Activated CD4-positive, alpha-beta T cell treated with anti-CD3 and anti-CD28 coated beads for 36 hours (primary cell): ENCODE data around the gene ATXN7L3B. TPM values are rescaled to one million over a fixed set of nuclear protein-coding genes. Genes with fewer than 3 reads are reported as not detected.
A peak's percentile ranks its signal among the peaks of the same experiment; 100 is the strongest.
"Not testable (repeated sequence)": the region's sequence is repeated elsewhere in the genome, so short reads cannot be mapped to it uniquely, and the experiment has no call there.

ENCODE experiments used
- ATAC-seq: fragments of 200-7000 bp; cut with Tn5 transposase; one replicate; pipeline ENCODE4 v1.10.0; 2021; ENCODE audit warnings: mild to moderate bottlenecking, moderate library complexity
- CTCF ChIA-PET: fragments of 350-600 bp; sonication (Branson Sonifier 250); formaldehyde crosslinking; loops from one replicate; lab custom pipeline; 2021; ENCODE audit warnings: antibody characterized with exemption; lab: Charles Lee
- POLR2A ChIA-PET: fragments of 350-600 bp; sonication (Branson Sonifier 250); formaldehyde crosslinking; loops from one replicate; lab custom pipeline; 2021; ENCODE audit warnings: antibody characterized with exemption, inconsistent platforms; lab: Charles Lee
- DNase-seq: peaks from one replicate; pipeline ENCODE4 v3.0.0-alpha.2; 2020
- H3K27ac Mint-ChIP-seq: one replicate; pipeline ENCODE4 v1.8.0; 2021; ENCODE audit warnings: mixed read lengths
- H3K27me3 Mint-ChIP-seq: one replicate; pipeline ENCODE4 v1.8.0; 2021; ENCODE audit warnings: mixed read lengths
- H3K36me3 Mint-ChIP-seq: one replicate; pipeline ENCODE4 v1.8.0; 2021; ENCODE audit warnings: low read depth, mixed read lengths
- H3K4me1 Mint-ChIP-seq: one replicate; pipeline ENCODE4 v1.8.0; 2021; ENCODE audit warnings: mixed read lengths
- H3K4me3 Mint-ChIP-seq: one replicate; pipeline ENCODE4 v1.8.0; 2021; ENCODE audit warnings: mild to moderate bottlenecking, moderate library complexity, mixed read lengths
- H3K9me3 Mint-ChIP-seq: one replicate; pipeline ENCODE4 v1.8.0; 2021; ENCODE audit warnings: low read depth, mixed read lengths
- intact Hi-C, 2 experiments: fragments of 100-400 bp; cut with DNase I in 1 of 2; cut with micrococcal nuclease in 1 of 2; formaldehyde crosslinking; loops; one replicate each; pipeline versions ENCODE4 v1.14.2 to v1.15.1; 2022 to 2024; cut with DNase I, micrococcal nuclease
- total RNA-seq, 2 experiments: library from RNA; stranded (reverse); gene quantifications; one replicate each; pipeline ENCODE4 v1.2.3, GENCODE V29; 2021

Gene ATXN7L3B
- total RNA-seq = 10 to 100 TPM; 16.4 to 19.7 TPM

GRCh38 chr12:74537707-74538385, at the start of gene ATXN7L3B:
ATXN7L3B (plus strand) TSS chr12:74537835; CDS start chr12:74538113, 278 bp downstream.
- intact Hi-C loops = loop anchor here (2.0 to 5.0 kb wide), 4 partner anchors 123 to 1544 kb away; partner anchors contain the start of genes GLIPR1L2 (in 1 of the 2) and NAP1L1 (in 1 of the 2)
- CTCF ChIA-PET = interaction anchor here (1.0 kb wide), 1 partner anchor 15 kb away, joined by 4 read pairs; no protein-coding TSS in a partner anchor
- peak; percentile 96 for ATAC-seq
- peak; percentile 96 for DNase-seq
- H3K9me3 Mint-ChIP-seq = no peaks in the 10 kb centered on the region
- H3K27ac Mint-ChIP-seq = peak within 1 kb of the TSS; percentile 97
- H3K27me3 Mint-ChIP-seq = no peaks in the 10 kb centered on the region
- peaks cover 49% of the 10 kb centered on the region for H3K36me3 Mint-ChIP-seq
- peaks cover 50% of the 10 kb centered on the region for H3K4me1 Mint-ChIP-seq
- POLR2A ChIA-PET = no interaction called here
- H3K4me3 Mint-ChIP-seq = peak within 1 kb of the TSS; percentile 97

GRCh38 chr12:74488134-74488533, 49.5 kb upstream of the ATXN7L3B start:
- H3K4me3 Mint-ChIP-seq = no peak overlapping the region
- H3K4me1 Mint-ChIP-seq = peaks cover 10% of the 10 kb centered on the region
- H3K27me3 Mint-ChIP-seq = no peaks in the 10 kb centered on the region
- ChIA-PET POLR2A (no interaction called here), CTCF (no interaction called here)
- no peak overlapping the region for H3K27ac Mint-ChIP-seq
- no peaks in the 10 kb centered on the region for H3K9me3 Mint-ChIP-seq
- DNase-seq (no peak), ATAC-seq (no peak)
- no peaks in the 10 kb centered on the region for H3K36me3 Mint-ChIP-seq
- intact Hi-C loops = no loop called here

GRCh38 chr12:74489543-74489942, 48.1 kb upstream of the ATXN7L3B start:
- intact Hi-C loops = no loop called here
- ChIA-PET POLR2A (no interaction called here), CTCF (no interaction called here)
- Mint-ChIP-seq H3K4me1 (peaks cover 10% of the 10 kb centered on the region), H3K27ac (no peak overlapping the region), H3K27me3 (no peaks in the 10 kb centered on the region), H3K9me3 (no peaks in the 10 kb centered on the region), H3K36me3 (no peaks in the 10 kb centered on the region), H3K4me3 (no peak overlapping the region)
- ATAC-seq (no peak), DNase-seq (no peak)

- Mint-ChIP-seq H3K4me3 (peak overlapping the region; percentile 36), H3K4me1 (peaks cover 10% of the 10 kb centered on the region), H3K36me3 (no peaks in the 10 kb centered on the region), H3K27me3 (no peaks in the 10 kb centered on the region), H3K27ac (no peak overlapping the region), H3K9me3 (no peaks in the 10 kb centered on the region)
- CTCF ChIA-PET = no interaction called here
- intact Hi-C loops = no loop called here
- DNase-seq (no peak), ATAC-seq (peak; percentile 53)
- POLR2A ChIA-PET = no interaction called here
Measured at GRCh38 chr12:74490390-74491064, 47.1 kb upstream of the ATXN7L3B start.

GRCh38 chr12:74491374-74491773, 46.3 kb upstream of the ATXN7L3B start:
- ChIA-PET CTCF (interaction anchor here (1.0 kb wide), 1 partner anchor 11 kb away, joined by 3 read pairs; no protein-coding TSS in a partner anchor), POLR2A (no interaction called here)
- ATAC-seq (no peak), DNase-seq (no peak)
- intact Hi-C loops = no loop called here
- Mint-ChIP-seq H3K36me3 (no peaks in the 10 kb centered on the region), H3K27me3 (no peaks in the 10 kb centered on the region), H3K27ac (no peak overlapping the region), H3K9me3 (no peaks in the 10 kb centered on the region), H3K4me3 (no peak overlapping the region), H3K4me1 (peaks cover 10% of the 10 kb centered on the region)

- Mint-ChIP-seq H3K27me3 (peaks cover 3% of the 10 kb centered on the region), H3K4me1 (no peaks in the 10 kb centered on the region), H3K27ac (no peak overlapping the region), H3K36me3 (no peaks in the 10 kb centered on the region), H3K9me3 (peaks cover 3% of the 10 kb centered on the region), H3K4me3 (no peak overlapping the region)
- DNase-seq = no peak
- CTCF ChIA-PET = no interaction called here
- ATAC-seq = no peak
- POLR2A ChIA-PET = no interaction called here
- intact Hi-C loops = no loop called here
Measured at GRCh38 chr12:74499192-74499591, 38.4 kb upstream of the ATXN7L3B start.

GRCh38 chr12:74508873-74509657, 28.6 kb upstream of the ATXN7L3B start:
- H3K9me3 Mint-ChIP-seq, H3K4me1 Mint-ChIP-seq, H3K27ac Mint-ChIP-seq, H3K36me3 Mint-ChIP-seq, intact Hi-C loops, POLR2A ChIA-PET, CTCF ChIA-PET, ATAC-seq, H3K4me3 Mint-ChIP-seq, H3K27me3 Mint-ChIP-seq, DNase-seq: not testable (repeated sequence)

GRCh38 chr12:74509886-74510285, 27.7 kb upstream of the ATXN7L3B start:
- no peak for DNase-seq
- Mint-ChIP-seq H3K4me3 (no peak overlapping the region), H3K27ac (no peak overlapping the region), H3K4me1 (no peaks in the 10 kb centered on the region), H3K27me3 (peaks cover 6% of the 10 kb centered on the region), H3K9me3 (no peaks in the 10 kb centered on the region), H3K36me3 (no peaks in the 10 kb centered on the region)
- ATAC-seq = no peak
- ChIA-PET POLR2A (no interaction called here), CTCF (no interaction called here)
- intact Hi-C loops = no loop called here

GRCh38 chr12:74514098-74514872, 23.4 kb upstream of the ATXN7L3B start:
- POLR2A ChIA-PET = no interaction called here
- peaks cover 6% of the 10 kb centered on the region for H3K27me3 Mint-ChIP-seq
- intact Hi-C loops = no loop called here
- no peaks in the 10 kb centered on the region for H3K9me3 Mint-ChIP-seq
- ATAC-seq = no peak
- no peaks in the 10 kb centered on the region for H3K4me1 Mint-ChIP-seq
- H3K36me3 Mint-ChIP-seq = no peaks in the 10 kb centered on the region
- H3K4me3 Mint-ChIP-seq = no peak overlapping the region
- CTCF ChIA-PET = no interaction called here
- no peak for DNase-seq
- H3K27ac Mint-ChIP-seq = no peak overlapping the region

GRCh38 chr12:74515849-74516248, 21.8 kb upstream of the ATXN7L3B start:
- H3K4me3 Mint-ChIP-seq = no peak overlapping the region
- H3K9me3 Mint-ChIP-seq = no peaks in the 10 kb centered on the region
- peaks cover 8% of the 10 kb centered on the region for H3K27me3 Mint-ChIP-seq
- no peaks in the 10 kb centered on the region for H3K4me1 Mint-ChIP-seq
- intact Hi-C loops = no loop called here
- DNase-seq (no peak), ATAC-seq (no peak)
- CTCF ChIA-PET = no interaction called here
- POLR2A ChIA-PET = no interaction called here
- no peak overlapping the region for H3K27ac Mint-ChIP-seq
- no peaks in the 10 kb centered on the region for H3K36me3 Mint-ChIP-seq

- no peak overlapping the region for H3K27ac Mint-ChIP-seq
Measured at GRCh38 chr12:74526535-74526934, 11.1 kb upstream of the ATXN7L3B start.

More at GRCh38 chr12:74526535-74526934, 11.1 kb upstream of the ATXN7L3B start:
- Mint-ChIP-seq H3K4me3 (no peak overlapping the region), H3K9me3 (no peaks in the 10 kb centered on the region), H3K4me1 (no peaks in the 10 kb centered on the region), H3K36me3 (no peaks in the 10 kb centered on the region), H3K27me3 (peaks cover 2% of the 10 kb centered on the region)
- ChIA-PET CTCF (no interaction called here), POLR2A (no interaction called here)
- intact Hi-C loops = no loop called here
- ATAC-seq (no peak), DNase-seq (no peak)
